B cell (primary cell): ENCODE results near the gene ARNT2. TPM values are rescaled to one million over a fixed set of nuclear protein-coding genes. Genes with fewer than 3 reads are reported as not detected.

Experiments
- ATAC-seq: fragments of 200-7000 bp; cut with Tn5 transposase; one replicate; pipeline ENCODE4 v1.10.0; 2021; ENCODE audit warnings: low read depth, mild to moderate bottlenecking, moderate number of reproducible peaks, moderate library complexity
- CTCF ChIA-PET: fragments of 350-600 bp; sonication (Branson Sonifier 250); formaldehyde crosslinking; loops from one replicate; lab custom pipeline; 2021; ENCODE audit warnings: antibody characterized with exemption, inconsistent platforms; lab: Charles Lee
- POLR2A ChIA-PET: fragments of 350-600 bp; sonication (Branson Sonifier 250); formaldehyde crosslinking; loops from one replicate; lab custom pipeline; 2021; ENCODE audit warnings: antibody characterized with exemption; lab: Charles Lee
- DNase-seq: peaks from one replicate; pipeline ENCODE4 v3.0.0; 2013
- H2AFZ ChIP-seq: 2 replicates; pipeline ENCODE4 v1.6.1; 2012; ENCODE audit warnings: mild to moderate bottlenecking, low read depth, low read length; ENCODE audit not compliant: insufficient read depth, poor library complexity, severe bottlenecking
- H3K27ac ChIP-seq, 2 donors: 1 replicate in 1 of 2; 2 replicates in 1 of 2; pipeline ENCODE4 v1.5.1; 2012 to 2013; ENCODE audit warnings: low read length in 2 of 2, mild to moderate bottlenecking in 2 of 2, moderate library complexity in 1 of 2
- H3K27me3 ChIP-seq, 4 experiments: fragments of 200-600 bp in 1 of 4; sonication (generic) in 1 of 4; replicated peaks in 1 of 4; 1 replicate in 2 of 4; 2 replicates in 2 of 4; pipeline versions ENCODE4 v1.6.1 to v1.7.0; 2013 to 2016; ENCODE audit warnings: low read length in 3 of 4, mild to moderate bottlenecking in 2 of 4, mixed read lengths in 1 of 4, moderate library complexity in 1 of 4; ENCODE audit not compliant: insufficient read depth in 4 of 4, control insufficient read depth in 3 of 4; ENCODE audit errors: control extremely low read depth in 1 of 4
- H3K36me3 ChIP-seq, 2 experiments: replicated peaks in 1 of 2; 1 replicate in 1 of 2; 2 replicates in 1 of 2; pipeline versions ENCODE4 v1.6.1 to v1.7.1; 2013; ENCODE audit warnings: low read length in 1 of 2; ENCODE audit not compliant: insufficient read depth in 2 of 2, control insufficient read depth in 1 of 2; ENCODE audit errors: control extremely low read depth in 1 of 2, extremely low read depth in 1 of 2
- H3K4me1 ChIP-seq, 2 donors: fragments of 200-600 bp in 1 of 2; sonication (generic) in 1 of 2; 1 replicate in 1 of 2; 2 replicates in 1 of 2; pipeline versions ENCODE4 v1.5.1 to v1.6.1; 2013 to 2017; ENCODE audit warnings: low read length in 2 of 2; ENCODE audit not compliant: control insufficient read depth in 2 of 2, insufficient read depth in 2 of 2
- H3K4me2 ChIP-seq: replicated peaks from 2 replicates; pipeline ENCODE3; 2012; ENCODE audit warnings: mild to moderate bottlenecking, low read depth, low read length; ENCODE audit not compliant: poor library complexity, severe bottlenecking
- H3K4me3 ChIP-seq, 5 experiments: fragments of 200-600 bp in 1 of 5; sonication (generic) in 1 of 5; 1 replicate in 3 of 5; 2 replicates in 2 of 5; pipeline versions ENCODE4 v1.5.1 to v1.7.0; 2011 to 2016; ENCODE audit warnings: low read length in 4 of 5, mild to moderate bottlenecking in 4 of 5, low read depth in 2 of 5, control low read depth in 1 of 5, moderate library complexity in 1 of 5; ENCODE audit not compliant: insufficient read depth in 1 of 5; ENCODE audit errors: control extremely low read depth in 1 of 5, extremely low read depth in 1 of 5
- H3K79me2 ChIP-seq: fragments of 200-600 bp; sonication (generic); one replicate; pipeline ENCODE4 v1.6.0; 2016; ENCODE audit warnings: low read length; ENCODE audit not compliant: control insufficient read depth, insufficient read depth
- H3K9ac ChIP-seq: fragments of 200-600 bp; sonication (generic); 2 replicates; pipeline ENCODE4 v1.6.1; 2017; ENCODE audit warnings: mild to moderate bottlenecking, low read length, moderate library complexity
- H3K9me3 ChIP-seq, 3 donors: one replicate each; pipeline versions ENCODE4 v1.6.1 to v1.7.1; 2013; ENCODE audit warnings: low read length in 2 of 3; ENCODE audit not compliant: control insufficient read depth in 2 of 3, insufficient read depth in 1 of 3; ENCODE audit errors: control extremely low read depth in 1 of 3
- H4K20me1 ChIP-seq: 2 replicates; pipeline ENCODE4 v1.6.0; 2012; ENCODE audit warnings: mild to moderate bottlenecking, low read length; ENCODE audit not compliant: insufficient read depth, control insufficient read depth, poor library complexity, severe bottlenecking
- H3K27ac Mint-ChIP-seq: one replicate; pipeline ENCODE4 v1.8.0; 2021; ENCODE audit warnings: mixed read lengths
- H3K27me3 Mint-ChIP-seq: one replicate; pipeline ENCODE4 v1.8.0; 2021; ENCODE audit warnings: mixed read lengths
- H3K4me1 Mint-ChIP-seq: one replicate; pipeline ENCODE4 v1.8.0; 2021; ENCODE audit warnings: mixed read lengths
- H3K4me3 Mint-ChIP-seq: one replicate; pipeline ENCODE4 v1.8.0; 2021; ENCODE audit warnings: mixed read lengths
- H3K9me3 Mint-ChIP-seq: one replicate; pipeline ENCODE4 v1.8.0; 2022; ENCODE audit warnings: mixed read lengths; ENCODE audit not compliant: insufficient read depth
- EZH2 ChIP-seq: IDR thresholded peaks from 2 replicates; pipeline ENCODE4 v1.6.1; 2012; ENCODE audit warnings: borderline replicate concordance, low read depth, mild to moderate bottlenecking, moderate library complexity, low read length; ENCODE audit not compliant: insufficient read depth, poor library complexity, severe bottlenecking
- WGBS: methylation state at CpG from one replicate; pipeline ENCODE4 v1.1.5; 2013; ENCODE audit warnings: missing lambda C conversion rate; ENCODE audit not compliant: insufficient coverage; 5-methylcytosine and 5-hydroxymethylcytosine counted together
- intact Hi-C: fragments of 100-400 bp; cut with micrococcal nuclease; formaldehyde crosslinking; loops from one replicate; pipeline ENCODE4 v1.10.0; 2022
- polyA plus RNA-seq: library from polyadenylated mRNA; depleted of rRNA; stranded (reverse); fragments of >200 nt; gene quantifications from 2 replicates; pipeline ENCODE4 v1.2.3, GENCODE V29; 2012
- total RNA-seq, 2 donors: library from RNA; stranded (reverse); fragments of 120-200 nt in 1 of 2; gene quantifications; 1 replicate in 1 of 2; 2 replicates in 1 of 2; pipeline versions ENCODE4 v1.2.3 to v1.2.4, GENCODE V29; 2013 to 2022
- TF ChIP-seq, protein P1 (sequence below): fragments of 200-600 bp; IDR thresholded peaks from one replicate; pipeline ENCODE4 v1.8.0; 2022; ENCODE audit warnings: antibody characterized with exemption, mild to moderate bottlenecking

Gene ARNT2
- total and polyA plus RNA-seq, 2 donors (not counting 1 experiment from before 2014, with no cell fraction given): not detected

- Histone ChIP-seq H2AFZ (no peak overlapping the region), H3K79me2 (no peaks in the 10 kb centered on the region), H4K20me1 (no peaks in the 10 kb centered on the region), H3K9ac (no peak overlapping the region), H3K27ac (no peak overlapping the region), H3K9me3 (peaks cover 0 to 3% (median 0%) of the 10 kb centered on the region in 3 donors), H3K4me2 (no peak overlapping the region), H3K4me1 (no peaks in the 10 kb centered on the region), H3K36me3 (no peaks in the 10 kb centered on the region), H3K27me3 (peaks cover 0 to 9% (median 0%) of the 10 kb centered on the region in 4 experiments), H3K4me3 (no peak overlapping the region)
- intact Hi-C loops: no loop called here
- Mint-ChIP-seq H3K4me3 (no peak overlapping the region), H3K9me3 (no peaks in the 10 kb centered on the region), H3K27me3 (peaks cover 24% of the 10 kb centered on the region), H3K27ac (no peak overlapping the region), H3K4me1 (no peaks in the 10 kb centered on the region)
- ChIA-PET POLR2A (no interaction called here), CTCF (no interaction called here)
- DNase-seq (no peak), ATAC-seq (no peak)
- 81% methylated on average over 4 of the region's 5 CpGs for WGBS
- TF ChIP-seq EZH2: no peak
- TF ChIP-seq, protein P1, sequence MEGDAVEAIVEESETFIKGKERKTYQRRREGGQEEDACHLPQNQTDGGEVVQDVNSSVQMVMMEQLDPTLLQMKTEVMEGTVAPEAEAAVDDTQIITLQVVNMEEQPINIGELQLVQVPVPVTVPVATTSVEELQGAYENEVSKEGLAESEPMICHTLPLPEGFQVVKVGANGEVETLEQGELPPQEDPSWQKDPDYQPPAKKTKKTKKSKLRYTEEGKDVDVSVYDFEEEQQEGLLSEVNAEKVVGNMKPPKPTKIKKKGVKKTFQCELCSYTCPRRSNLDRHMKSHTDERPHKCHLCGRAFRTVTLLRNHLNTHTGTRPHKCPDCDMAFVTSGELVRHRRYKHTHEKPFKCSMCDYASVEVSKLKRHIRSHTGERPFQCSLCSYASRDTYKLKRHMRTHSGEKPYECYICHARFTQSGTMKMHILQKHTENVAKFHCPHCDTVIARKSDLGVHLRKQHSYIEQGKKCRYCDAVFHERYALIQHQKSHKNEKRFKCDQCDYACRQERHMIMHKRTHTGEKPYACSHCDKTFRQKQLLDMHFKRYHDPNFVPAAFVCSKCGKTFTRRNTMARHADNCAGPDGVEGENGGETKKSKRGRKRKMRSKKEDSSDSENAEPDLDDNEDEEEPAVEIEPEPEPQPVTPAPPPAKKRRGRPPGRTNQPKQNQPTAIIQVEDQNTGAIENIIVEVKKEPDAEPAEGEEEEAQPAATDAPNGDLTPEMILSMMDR: no peak
Observed at GRCh38 chr15:80419546-80419945, 15.4 kb downstream of the ARNT2 start.

DNA sequence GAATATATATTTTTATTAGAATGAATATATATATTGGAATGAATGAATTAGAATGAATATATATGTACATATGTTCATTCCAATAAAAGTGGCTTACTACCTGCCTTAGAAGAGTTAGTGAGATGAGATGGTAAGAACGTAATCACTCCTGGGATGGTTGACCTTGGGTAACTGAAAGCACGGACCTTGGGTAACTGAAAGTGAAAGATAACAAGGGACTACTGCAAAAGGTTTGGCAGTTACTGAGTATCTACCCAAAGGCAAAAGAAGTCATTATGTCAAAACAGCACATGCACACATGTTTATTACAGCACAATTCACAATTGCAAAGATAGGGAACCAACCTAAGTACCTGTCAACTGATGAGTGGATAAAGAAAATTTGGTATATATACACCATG, 16.5 kb downstream of the ARNT2 start:
- TF ChIP-seq, protein P1: no peak
- TF ChIP-seq EZH2: no peak
- peaks cover 0 to 3% (median 0%) of the 10 kb centered on the region in 3 donors for H3K9me3 ChIP-seq
- peaks cover 0 to 9% (median 0%) of the 10 kb centered on the region in 4 experiments for H3K27me3 ChIP-seq
- H3K9ac ChIP-seq: no peak overlapping the region
- no peaks in the 10 kb centered on the region for H3K79me2 ChIP-seq
- H3K27ac ChIP-seq: no peak overlapping the region
- H3K4me2 ChIP-seq: no peak overlapping the region
- H3K4me1 ChIP-seq: no peaks in the 10 kb centered on the region
- no peak overlapping the region for H3K4me3 Mint-ChIP-seq
- no peak for ATAC-seq
- no peak overlapping the region for H3K4me3 ChIP-seq
- 67% methylated on average over 1 of the region's 2 CpGs for WGBS
- peaks cover 20% of the 10 kb centered on the region for H3K27me3 Mint-ChIP-seq
- H4K20me1 ChIP-seq: no peaks in the 10 kb centered on the region
- ChIA-PET POLR2A (no interaction called here), CTCF (no interaction called here)
- H2AFZ ChIP-seq: no peak overlapping the region
- no peaks in the 10 kb centered on the region for H3K9me3 Mint-ChIP-seq
- H3K36me3 ChIP-seq: no peaks in the 10 kb centered on the region
- intact Hi-C loops: no loop called here
- no peaks in the 10 kb centered on the region for H3K4me1 Mint-ChIP-seq
- no peak overlapping the region for H3K27ac Mint-ChIP-seq
- DNase-seq: no peak
